Breast epithelium (tissue), 3 donors: ENCODE results near the gene ZBTB5.

Source experiments
- CTCF ChIP-seq, 3 donors: fragments of 450-650 bp; IDR thresholded peaks; one replicate each; pipeline ENCODE4 v1.5.1; 2016 to 2017; ENCODE audit warnings: antibody characterized with exemption in 3 of 3, mild to moderate bottlenecking in 3 of 3, moderate library complexity in 3 of 3
- POLR2AphosphoS5 ChIP-seq, 3 donors: sonication (generic); formaldehyde crosslinking; IDR thresholded peaks; one replicate each; pipeline ENCODE4 v1.6.1; 2017; ENCODE audit warnings: antibody characterized with exemption in 3 of 3

- TF ChIP-seq CTCF (IDR thresholded peaks at IDR 0.05) (no peak), POLR2AphosphoS5 (IDR thresholded peaks at IDR 0.05) (no peak)
Observed at GRCh38 chr9:37474438-37474837, 9.2 kb upstream of the ZBTB5 start.
